ENCODE data around the gene FGF14. TPM values are rescaled to one million over a fixed set of nuclear protein-coding genes. Genes with fewer than 3 reads are reported as not detected.

The FGF14 gene
- polyA plus RNA-seq, 1 donor (not counting 4 experiments of a cell fraction or from before 2014, with no cell fraction given): 0.09 TPM

DNA sequence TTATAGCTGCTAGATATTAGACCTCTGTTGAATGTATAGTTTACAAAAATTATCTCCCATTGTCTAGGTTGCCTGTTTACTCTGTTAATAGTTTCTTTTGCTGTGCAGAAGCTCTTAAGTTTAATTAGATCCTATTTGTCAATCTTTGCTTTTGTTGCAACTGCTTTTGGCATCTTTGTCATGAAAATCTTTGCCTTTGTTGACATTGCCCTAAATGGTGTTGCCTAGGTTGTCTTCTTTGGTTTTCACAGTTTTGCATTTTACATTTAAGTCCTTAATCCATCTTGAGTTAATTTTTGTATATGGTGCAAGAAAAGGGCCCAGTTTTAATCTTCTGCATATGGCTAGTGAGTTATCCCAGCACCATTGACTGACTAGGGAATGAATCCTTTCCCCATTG lies 618.3 kb downstream of the FGF14 start:
- dilution Hi-C loops (cut with MboI; ENCODE audit: extremely low pct_ligation_motif_present, low sequenced_read_pairs): no loop called here
- no peak overlapping the region for H3K4me2 ChIP-seq (ENCODE audit: control insufficient read depth, extremely low read depth, insufficient read depth, low read depth, low read length)
- no peaks in the 10 kb centered on the region for H3K27me3 ChIP-seq (ENCODE audit: control insufficient read depth, extremely low read depth, insufficient read depth, low read length)
- H3K79me2 ChIP-seq (ENCODE audit: control insufficient read depth, insufficient read depth, low read length): no peaks in the 10 kb centered on the region
- H3K36me3 ChIP-seq (ENCODE audit: control insufficient read depth in 2 of 2, extremely low read depth in 1 of 2, insufficient read depth in 2 of 2, low read length in 2 of 2): no peaks in the 10 kb centered on the region
- H4K20me1 ChIP-seq (ENCODE audit: control insufficient read depth, extremely low read depth, insufficient read depth, low read length): no peaks in the 10 kb centered on the region
- DNase-seq (ENCODE audit: low read depth, low spot score): no peak
- no peak overlapping the region for H3K9ac ChIP-seq (ENCODE audit: control insufficient read depth, extremely low read depth, insufficient read depth, low read length)
- H3K9me3 ChIP-seq (ENCODE audit: control insufficient read depth, low read depth, low read length): no peaks in the 10 kb centered on the region
- no peak overlapping the region for H3K4me3 ChIP-seq (ENCODE audit: control insufficient read depth in 2 of 3, extremely low read depth in 1 of 3, insufficient read depth in 2 of 3, low read depth in 1 of 3, low read length in 3 of 3)
- no peak for TF ChIP-seq CTCF (optimal IDR thresholded peaks at IDR 0.05 in 1 of 3, IDR thresholded peaks at IDR 0.05 in 1 of 3, conservative IDR thresholded peaks at IDR 0.05 in 1 of 3; ENCODE audit: extremely low read depth in 1 of 3, insufficient read depth in 2 of 3, low read length in 3 of 3)
- no peak for TF ChIP-seq EZH2 (IDR thresholded peaks at IDR 0.05; ENCODE audit: low read length)
- no peaks in the 10 kb centered on the region for H3K9me1 ChIP-seq (ENCODE audit: control insufficient read depth, extremely low read depth, insufficient read depth, low read length)
- H3K4me1 ChIP-seq (ENCODE audit: control insufficient read depth, extremely low read depth, insufficient read depth, low read length): no peaks in the 10 kb centered on the region
- no peak overlapping the region for H2AFZ ChIP-seq (ENCODE audit: control insufficient read depth, low read length)
- no peak for FAIRE-seq
- H3K27ac ChIP-seq (ENCODE audit: control insufficient read depth, insufficient read depth, low read length): no peak overlapping the region

DNA sequence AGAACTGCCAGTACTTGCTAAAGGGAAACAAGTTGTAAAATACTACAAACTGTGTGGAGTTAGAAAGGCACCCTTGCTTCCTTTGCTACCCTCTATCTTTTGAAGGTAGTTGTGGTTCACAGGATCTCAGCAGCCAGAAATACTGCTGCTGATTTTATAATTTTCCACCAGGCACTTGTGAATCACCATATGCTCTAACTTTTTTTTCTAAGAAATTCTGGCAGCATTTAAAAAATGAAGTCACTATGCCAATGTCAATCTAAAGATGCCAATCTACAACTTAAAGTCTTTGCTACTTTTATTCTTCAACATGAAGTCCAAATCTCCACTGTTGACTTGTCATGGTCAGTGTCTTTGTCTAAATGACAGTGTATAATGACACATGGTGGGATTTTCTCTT lies 621.6 kb downstream of the FGF14 start:
- dilution Hi-C loops (cut with MboI; ENCODE audit: extremely low pct_ligation_motif_present, low sequenced_read_pairs): no loop called here
- Histone ChIP-seq H3K4me3 (ENCODE audit: control insufficient read depth in 2 of 3, extremely low read depth in 1 of 3, insufficient read depth in 2 of 3, low read depth in 1 of 3, low read length in 3 of 3) (no peak overlapping the region), H3K27ac (ENCODE audit: control insufficient read depth, insufficient read depth, low read length) (no peak overlapping the region), H3K9me1 (ENCODE audit: control insufficient read depth, extremely low read depth, insufficient read depth, low read length) (no peaks in the 10 kb centered on the region), H3K27me3 (ENCODE audit: control insufficient read depth, extremely low read depth, insufficient read depth, low read length) (no peaks in the 10 kb centered on the region), H3K4me2 (ENCODE audit: control insufficient read depth, extremely low read depth, insufficient read depth, low read depth, low read length) (no peak overlapping the region), H2AFZ (ENCODE audit: control insufficient read depth, low read length) (no peak overlapping the region), H3K9ac (ENCODE audit: control insufficient read depth, extremely low read depth, insufficient read depth, low read length) (no peak overlapping the region), H3K4me1 (ENCODE audit: control insufficient read depth, extremely low read depth, insufficient read depth, low read length) (no peaks in the 10 kb centered on the region), H3K36me3 (ENCODE audit: control insufficient read depth in 2 of 2, extremely low read depth in 1 of 2, insufficient read depth in 2 of 2, low read length in 2 of 2) (no peaks in the 10 kb centered on the region), H3K79me2 (ENCODE audit: control insufficient read depth, insufficient read depth, low read length) (no peaks in the 10 kb centered on the region), H4K20me1 (ENCODE audit: control insufficient read depth, extremely low read depth, insufficient read depth, low read length) (no peaks in the 10 kb centered on the region), H3K9me3 (ENCODE audit: control insufficient read depth, low read depth, low read length) (no peaks in the 10 kb centered on the region)
- FAIRE-seq: no peak
- no peak for DNase-seq (ENCODE audit: low read depth, low spot score)
- no peak for TF ChIP-seq EZH2 (IDR thresholded peaks at IDR 0.05; ENCODE audit: low read length)
- TF ChIP-seq CTCF (optimal IDR thresholded peaks at IDR 0.05 in 1 of 3, IDR thresholded peaks at IDR 0.05 in 1 of 3, conservative IDR thresholded peaks at IDR 0.05 in 1 of 3; ENCODE audit: extremely low read depth in 1 of 3, insufficient read depth in 2 of 3, low read length in 3 of 3): no peak

All from keratinocyte (primary cell).